Osteocyte (in vitro differentiated cells): ENCODE results near the gene SLC13A3. TPM values are rescaled to one million over a fixed set of nuclear protein-coding genes. Genes with fewer than 3 reads are reported as not detected.

ENCODE experiments used
- DNase-seq: peaks from one replicate; pipeline ENCODE4 v3.0.0; 2021; ENCODE audit warnings: mixed read lengths; ENCODE audit not compliant: unreplicated experiment; ENCODE audit errors: extremely low spot score
- H3K27ac Mint-ChIP-seq: one replicate; pipeline ENCODE4 v1.8.0; 2021; ENCODE audit warnings: mild to moderate bottlenecking, mixed read lengths; ENCODE audit not compliant: unreplicated experiment
- H3K27me3 Mint-ChIP-seq: one replicate; pipeline ENCODE4 v1.8.0; 2021; ENCODE audit warnings: mixed read lengths; ENCODE audit not compliant: unreplicated experiment
- H3K36me3 Mint-ChIP-seq: one replicate; pipeline ENCODE4 v1.8.0; 2021; ENCODE audit warnings: mixed read lengths; ENCODE audit not compliant: unreplicated experiment
- H3K4me1 Mint-ChIP-seq: one replicate; pipeline ENCODE4 v1.8.0; 2021; ENCODE audit warnings: mixed read lengths; ENCODE audit not compliant: unreplicated experiment
- H3K4me3 Mint-ChIP-seq: one replicate; pipeline ENCODE4 v1.8.0; 2021; ENCODE audit warnings: mild to moderate bottlenecking, moderate library complexity, mixed read lengths; ENCODE audit not compliant: unreplicated experiment
- H3K9me3 Mint-ChIP-seq: one replicate; pipeline ENCODE4 v1.8.0; 2021; ENCODE audit warnings: mixed read lengths; ENCODE audit not compliant: unreplicated experiment
- CTCF ChIP-seq: fragments of 200-600 bp; sonication (generic); IDR thresholded peaks from 2 replicates; pipeline ENCODE4 v1.5.0; 2021; ENCODE audit warnings: antibody characterized with exemption, mild to moderate bottlenecking, moderate library complexity
- total RNA-seq: library from RNA; stranded (reverse); gene quantifications from 2 replicates; pipeline ENCODE4 v1.2.1, GENCODE V29; 2021

The SLC13A3 gene
- total RNA-seq, 1 donor from 2014 or later: 1.8 TPM

- no peaks in the 10 kb centered on the region for H3K9me3 Mint-ChIP-seq
- H3K4me3 Mint-ChIP-seq: no peak overlapping the region
- no peak for TF ChIP-seq CTCF
- H3K27me3 Mint-ChIP-seq: peaks cover 14% of the 10 kb centered on the region
- no peak for DNase-seq
- no peaks in the 10 kb centered on the region for H3K36me3 Mint-ChIP-seq
- no peaks in the 10 kb centered on the region for H3K4me1 Mint-ChIP-seq
- H3K27ac Mint-ChIP-seq: no peak overlapping the region
These were observed 47.5 kb upstream of the SLC13A3 start for GRCh38 chr20:46698788-46699187.

- DNase-seq: no peak
- Mint-ChIP-seq H3K9me3 (no peaks in the 10 kb centered on the region), H3K27me3 (peaks cover 14% of the 10 kb centered on the region), H3K4me1 (no peaks in the 10 kb centered on the region), H3K27ac (no peak overlapping the region), H3K36me3 (no peaks in the 10 kb centered on the region), H3K4me3 (no peak overlapping the region)
- no peak for TF ChIP-seq CTCF
These were observed 45.6 kb upstream of the SLC13A3 start for GRCh38 chr20:46696791-46697279.

GRCh38 chr20:46695892-46696291, 44.6 kb upstream of the SLC13A3 start:
- Mint-ChIP-seq H3K4me1 (no peaks in the 10 kb centered on the region), H3K27ac (peak overlapping the region; percentile 19), H3K27me3 (peaks cover 10% of the 10 kb centered on the region), H3K36me3 (no peaks in the 10 kb centered on the region), H3K9me3 (peaks cover 3% of the 10 kb centered on the region), H3K4me3 (no peak overlapping the region)
- no peak for DNase-seq
- TF ChIP-seq CTCF: no peak

GRCh38 chr20:46694484-46694883, 43.2 kb upstream of the SLC13A3 start:
- TF ChIP-seq CTCF: no peak
- H3K4me3 Mint-ChIP-seq: no peak overlapping the region
- no peak for DNase-seq
- H3K9me3 Mint-ChIP-seq: peaks cover 3% of the 10 kb centered on the region
- H3K27me3 Mint-ChIP-seq: no peaks in the 10 kb centered on the region
- no peak overlapping the region for H3K27ac Mint-ChIP-seq
- H3K4me1 Mint-ChIP-seq: peaks cover 5% of the 10 kb centered on the region
- no peaks in the 10 kb centered on the region for H3K36me3 Mint-ChIP-seq

- Mint-ChIP-seq H3K27me3 (no peaks in the 10 kb centered on the region), H3K4me3 (no peak overlapping the region), H3K4me1 (peaks cover 19% of the 10 kb centered on the region), H3K27ac (no peak overlapping the region), H3K9me3 (peaks cover 3% of the 10 kb centered on the region), H3K36me3 (peaks cover 4% of the 10 kb centered on the region)
- DNase-seq: no peak
- TF ChIP-seq CTCF: no peak
These were observed 39.9 kb upstream of the SLC13A3 start for GRCh38 chr20:46691196-46691595.
